ENCODE measurements around the gene HDAC4. TPM values are rescaled to one million over a fixed set of nuclear protein-coding genes. Genes with fewer than 3 reads are reported as not detected.
A peak's percentile ranks its signal among the peaks of the same experiment; 100 is the strongest.

Gene HDAC4
- total RNA-seq, 1 donor from 2014 or later: 11.8 TPM

DNA sequence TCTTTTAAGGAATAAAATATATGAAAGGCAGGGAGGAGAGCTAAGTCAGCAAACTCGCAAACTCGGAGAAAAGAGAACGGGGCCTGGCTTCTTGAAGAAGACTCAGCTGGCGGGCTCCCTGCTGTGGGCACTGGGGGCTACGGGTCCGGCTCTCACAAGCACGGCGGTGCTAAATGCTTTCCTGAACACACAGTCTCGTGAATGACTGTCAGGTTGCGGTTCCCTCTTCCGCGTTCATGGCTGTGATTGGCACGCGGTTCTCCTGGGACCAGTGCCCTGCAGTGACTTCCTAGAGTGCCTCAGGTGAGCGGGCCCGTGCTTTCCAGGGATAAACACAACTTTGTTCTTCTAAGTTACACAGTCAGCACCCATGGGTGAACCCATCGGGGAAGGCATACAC lies 208.4 kb downstream of the HDAC4 start:
- H2AFZ ChIP-seq (ENCODE audit: low read depth, low read length): no peak overlapping the region
- peaks cover 4% of the 10 kb centered on the region for H3K9me3 ChIP-seq (ENCODE audit: insufficient read depth, low read depth, low read length)
- FAIRE-seq: no peak

DNA sequence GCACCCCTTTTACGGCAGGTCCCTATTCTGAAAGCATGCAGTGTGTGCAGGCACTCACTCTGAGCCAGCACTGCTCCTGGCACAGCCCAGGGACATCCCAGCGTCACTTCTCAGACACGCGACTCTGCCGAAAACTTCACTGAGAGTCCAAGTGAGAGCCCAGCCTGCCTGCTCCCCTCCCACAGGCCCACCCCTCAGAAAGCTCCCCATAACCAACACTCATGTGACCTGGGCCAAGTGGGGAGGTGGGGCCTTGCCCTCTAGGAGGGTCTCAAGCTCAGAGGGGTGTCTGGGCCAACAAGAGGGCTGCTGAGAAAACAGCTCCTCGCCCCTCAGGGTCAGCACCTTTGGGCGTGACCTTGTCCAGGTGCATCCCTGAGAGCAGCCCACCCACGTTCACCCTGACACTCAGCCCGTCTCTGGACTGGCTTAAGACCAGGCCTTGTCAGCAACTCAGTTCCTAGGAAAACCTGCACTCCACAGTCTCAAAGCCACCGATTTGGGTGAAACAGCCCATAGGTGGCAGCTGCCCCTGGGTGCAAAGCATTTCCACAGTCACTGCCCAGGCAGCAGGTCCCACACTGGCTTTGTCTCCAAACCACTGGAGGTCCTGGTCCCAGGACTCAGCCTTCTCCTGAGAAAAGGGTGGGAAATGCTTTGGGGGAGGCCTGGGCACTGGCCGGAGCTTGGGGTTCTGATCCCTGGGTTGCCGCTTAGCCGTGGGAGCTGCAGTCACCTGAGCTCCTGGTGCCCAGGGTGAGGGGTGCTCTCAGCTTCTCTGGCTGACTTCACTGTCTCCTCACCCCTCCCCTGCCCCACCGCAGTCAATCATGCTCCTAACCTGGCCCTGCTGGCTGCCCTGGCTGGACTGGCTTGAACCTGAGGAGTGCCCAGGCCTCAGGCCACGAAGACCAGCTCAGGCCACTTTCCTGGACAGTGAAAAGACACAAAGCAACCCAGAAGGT lies 209.6 kb downstream of the HDAC4 start:
- Histone ChIP-seq H2AFZ (ENCODE audit: low read depth, low read length) (no peak overlapping the region), H3K9me3 (ENCODE audit: insufficient read depth, low read depth, low read length) (peaks cover 4% of the 10 kb centered on the region), H3K4me1 (ENCODE audit: insufficient read depth, low read length) (peaks cover 3% of the 10 kb centered on the region), H3K27ac (ENCODE audit: low read depth, low read length) (no peak overlapping the region), H3K36me3 (ENCODE audit: insufficient read depth, low read length) (no peaks in the 10 kb centered on the region), H3K79me2 (ENCODE audit: insufficient read depth, low read length) (no peaks in the 10 kb centered on the region), H3K4me3 (ENCODE audit: insufficient read depth, low read depth, low read length) (no peak overlapping the region), H3K9ac (ENCODE audit: low read length) (no peak overlapping the region), H4K20me1 (ENCODE audit: insufficient read depth, low read length) (peaks cover 1% of the 10 kb centered on the region), H3K4me2 (ENCODE audit: low read length) (no peak overlapping the region), H3K27me3 (ENCODE audit: insufficient read depth, low read length) (no peaks in the 10 kb centered on the region)
- Mint-ChIP-seq H3K4me1 (ENCODE audit: low read depth, unreplicated experiment) (peaks cover 3% of the 10 kb centered on the region), H3K36me3 (ENCODE audit: low read depth, unreplicated experiment) (peaks cover 22% of the 10 kb centered on the region), H3K9me3 (ENCODE audit: unreplicated experiment) (peaks cover 2% of the 10 kb centered on the region), H3K4me3 (ENCODE audit: unreplicated experiment) (no peak overlapping the region), H3K27ac (ENCODE audit: unreplicated experiment) (no peak overlapping the region), H3K27me3 (ENCODE audit: low read depth, unreplicated experiment) (no peaks in the 10 kb centered on the region)
- TF ChIP-seq, protein P1, sequence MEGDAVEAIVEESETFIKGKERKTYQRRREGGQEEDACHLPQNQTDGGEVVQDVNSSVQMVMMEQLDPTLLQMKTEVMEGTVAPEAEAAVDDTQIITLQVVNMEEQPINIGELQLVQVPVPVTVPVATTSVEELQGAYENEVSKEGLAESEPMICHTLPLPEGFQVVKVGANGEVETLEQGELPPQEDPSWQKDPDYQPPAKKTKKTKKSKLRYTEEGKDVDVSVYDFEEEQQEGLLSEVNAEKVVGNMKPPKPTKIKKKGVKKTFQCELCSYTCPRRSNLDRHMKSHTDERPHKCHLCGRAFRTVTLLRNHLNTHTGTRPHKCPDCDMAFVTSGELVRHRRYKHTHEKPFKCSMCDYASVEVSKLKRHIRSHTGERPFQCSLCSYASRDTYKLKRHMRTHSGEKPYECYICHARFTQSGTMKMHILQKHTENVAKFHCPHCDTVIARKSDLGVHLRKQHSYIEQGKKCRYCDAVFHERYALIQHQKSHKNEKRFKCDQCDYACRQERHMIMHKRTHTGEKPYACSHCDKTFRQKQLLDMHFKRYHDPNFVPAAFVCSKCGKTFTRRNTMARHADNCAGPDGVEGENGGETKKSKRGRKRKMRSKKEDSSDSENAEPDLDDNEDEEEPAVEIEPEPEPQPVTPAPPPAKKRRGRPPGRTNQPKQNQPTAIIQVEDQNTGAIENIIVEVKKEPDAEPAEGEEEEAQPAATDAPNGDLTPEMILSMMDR (IDR thresholded peaks at IDR 0.05; ENCODE audit: insufficient read depth, low read depth, low read length): no peak
- no peak for TF ChIP-seq EZH2 (IDR thresholded peaks at IDR 0.05; ENCODE audit: insufficient read depth, low read length)
- FAIRE-seq (no peak), DNase-seq (ENCODE audit: low read depth) (no peak)

More for the DNA sequence above, 208.4 kb downstream of the HDAC4 start:
- Histone ChIP-seq H3K36me3 (ENCODE audit: insufficient read depth, low read length) (no peaks in the 10 kb centered on the region), H3K79me2 (ENCODE audit: insufficient read depth, low read length) (no peaks in the 10 kb centered on the region), H3K27ac (ENCODE audit: low read depth, low read length) (no peak overlapping the region), H4K20me1 (ENCODE audit: insufficient read depth, low read length) (peaks cover 3% of the 10 kb centered on the region), H3K4me1 (ENCODE audit: insufficient read depth, low read length) (peaks cover 3% of the 10 kb centered on the region), H3K4me2 (ENCODE audit: low read length) (no peak overlapping the region), H3K9ac (ENCODE audit: low read length) (no peak overlapping the region), H3K4me3 (ENCODE audit: insufficient read depth, low read depth, low read length) (no peak overlapping the region), H3K27me3 (ENCODE audit: insufficient read depth, low read length) (no peaks in the 10 kb centered on the region)
- no peak for DNase-seq (ENCODE audit: low read depth)
- H3K4me3 Mint-ChIP-seq (ENCODE audit: unreplicated experiment): no peak overlapping the region
- peaks cover 3% of the 10 kb centered on the region for H3K4me1 Mint-ChIP-seq (ENCODE audit: low read depth, unreplicated experiment)
- TF ChIP-seq, protein P1 (IDR thresholded peaks at IDR 0.05; ENCODE audit: insufficient read depth, low read depth, low read length): no peak
- TF ChIP-seq EZH2 (IDR thresholded peaks at IDR 0.05; ENCODE audit: insufficient read depth, low read length): no peak
- H3K27ac Mint-ChIP-seq (ENCODE audit: unreplicated experiment): peak overlapping the region; percentile 26
- peaks cover 2% of the 10 kb centered on the region for H3K9me3 Mint-ChIP-seq (ENCODE audit: unreplicated experiment)
- peaks cover 16% of the 10 kb centered on the region for H3K36me3 Mint-ChIP-seq (ENCODE audit: low read depth, unreplicated experiment)
- H3K27me3 Mint-ChIP-seq (ENCODE audit: low read depth, unreplicated experiment): no peaks in the 10 kb centered on the region

DNA sequence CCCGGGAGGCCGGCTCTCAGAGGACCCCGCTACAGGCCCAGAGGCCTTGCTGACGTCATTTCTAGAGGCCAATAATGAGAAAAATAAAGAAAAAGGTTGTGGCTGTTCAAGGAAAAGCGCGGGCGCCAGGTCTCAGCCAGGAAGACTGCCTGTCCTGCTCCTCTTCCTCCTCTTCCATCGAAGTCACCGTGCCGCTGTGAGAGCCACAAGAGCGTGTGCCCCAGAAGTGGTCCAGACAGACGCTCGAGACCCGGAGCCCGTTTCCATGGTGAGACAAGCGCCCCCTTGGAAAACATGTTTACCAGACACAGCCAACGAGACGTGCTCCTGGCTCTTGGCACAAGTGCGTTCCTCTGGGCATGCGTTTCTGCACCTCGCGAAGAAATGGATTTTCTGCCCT lies 210.5 kb downstream of the HDAC4 start:
- Mint-ChIP-seq H3K36me3 (ENCODE audit: low read depth, unreplicated experiment) (peaks cover 22% of the 10 kb centered on the region), H3K4me1 (ENCODE audit: low read depth, unreplicated experiment) (no peaks in the 10 kb centered on the region), H3K9me3 (ENCODE audit: unreplicated experiment) (peaks cover 2% of the 10 kb centered on the region), H3K4me3 (ENCODE audit: unreplicated experiment) (no peak overlapping the region), H3K27ac (ENCODE audit: unreplicated experiment) (no peak overlapping the region), H3K27me3 (ENCODE audit: low read depth, unreplicated experiment) (no peaks in the 10 kb centered on the region)
- H3K4me3 ChIP-seq (ENCODE audit: insufficient read depth, low read depth, low read length): no peak overlapping the region
- DNase-seq (ENCODE audit: low read depth) (no peak), FAIRE-seq (no peak)
- no peaks in the 10 kb centered on the region for H3K36me3 ChIP-seq (ENCODE audit: insufficient read depth, low read length)
- H3K4me2 ChIP-seq (ENCODE audit: low read length): no peak overlapping the region
- H4K20me1 ChIP-seq (ENCODE audit: insufficient read depth, low read length): no peaks in the 10 kb centered on the region
- peaks cover 4% of the 10 kb centered on the region for H3K9me3 ChIP-seq (ENCODE audit: insufficient read depth, low read depth, low read length)
- TF ChIP-seq, protein P1 (IDR thresholded peaks at IDR 0.05; ENCODE audit: insufficient read depth, low read depth, low read length): no peak
- TF ChIP-seq EZH2 (IDR thresholded peaks at IDR 0.05; ENCODE audit: insufficient read depth, low read length): no peak
- no peak overlapping the region for H3K9ac ChIP-seq (ENCODE audit: low read length)
- no peak overlapping the region for H2AFZ ChIP-seq (ENCODE audit: low read depth, low read length)
- no peaks in the 10 kb centered on the region for H3K27me3 ChIP-seq (ENCODE audit: insufficient read depth, low read length)
- H3K27ac ChIP-seq (ENCODE audit: low read depth, low read length): no peak overlapping the region
- H3K4me1 ChIP-seq (ENCODE audit: insufficient read depth, low read length): no peaks in the 10 kb centered on the region
- H3K79me2 ChIP-seq (ENCODE audit: insufficient read depth, low read length): no peaks in the 10 kb centered on the region
